GM18909 (cell line): Measurements from ENCODE around the gene ARHGEF2.
"Not testable (repeated sequence)": the region's sequence is repeated elsewhere in the genome, so short reads cannot be mapped to it uniquely, and the experiment has no call there.

Source experiments
- ATAC-seq: cut with Tn5 transposase; IDR thresholded peaks from one replicate; pipeline ENCODE4 v1.9.1; 2021; ENCODE audit warnings: mild to moderate bottlenecking; ENCODE audit not compliant: unreplicated experiment, poor library complexity

Gene ARHGEF2

GRCh38 chr1:155993595-155993994, 15.2 kb upstream of the ARHGEF2 start:
- ATAC-seq, result no peak

GRCh38 chr1:155990005-155990739, 11.8 kb upstream of the ARHGEF2 start:
- no peak for ATAC-seq

GRCh38 chr1:155989242-155990004, 11.1 kb upstream of the ARHGEF2 start:
- no peak for ATAC-seq

DNA sequence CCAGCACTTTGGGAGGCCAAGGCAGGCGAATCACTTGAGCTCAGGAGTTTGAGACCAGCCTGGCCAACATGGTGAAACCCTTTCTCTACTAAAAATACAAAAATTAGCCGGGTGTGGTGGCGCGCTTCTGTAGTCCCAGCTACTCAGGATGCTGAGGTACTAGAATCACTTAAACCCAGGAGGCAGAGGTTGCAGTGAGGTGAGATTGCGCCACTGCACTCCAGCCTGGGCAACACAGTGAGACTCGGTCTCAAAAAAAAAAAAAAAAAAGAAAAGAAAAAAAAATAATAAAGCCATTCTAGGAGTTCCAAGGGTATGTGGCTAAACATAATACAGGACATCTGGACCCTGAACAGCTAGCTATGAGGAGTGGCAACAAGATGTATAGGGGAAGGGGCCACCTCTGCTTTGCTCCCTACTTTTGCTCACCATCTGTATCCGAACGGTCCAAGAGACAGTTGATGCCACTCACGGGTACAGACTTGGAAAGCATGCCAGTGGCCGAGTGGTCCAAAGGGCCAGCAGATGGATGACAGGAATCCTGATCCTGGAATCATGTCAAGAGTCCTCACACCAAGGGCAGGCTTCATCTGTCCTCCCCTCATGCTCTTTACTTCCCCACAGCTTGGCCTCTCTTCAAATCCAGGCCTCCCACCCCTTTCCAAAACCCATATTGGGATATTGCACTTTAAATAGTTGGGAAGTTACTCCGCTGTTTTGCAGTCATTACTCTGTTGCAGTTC, 6.7 kb upstream of the ARHGEF2 start:
- not testable (repeated sequence) for ATAC-seq

DNA sequence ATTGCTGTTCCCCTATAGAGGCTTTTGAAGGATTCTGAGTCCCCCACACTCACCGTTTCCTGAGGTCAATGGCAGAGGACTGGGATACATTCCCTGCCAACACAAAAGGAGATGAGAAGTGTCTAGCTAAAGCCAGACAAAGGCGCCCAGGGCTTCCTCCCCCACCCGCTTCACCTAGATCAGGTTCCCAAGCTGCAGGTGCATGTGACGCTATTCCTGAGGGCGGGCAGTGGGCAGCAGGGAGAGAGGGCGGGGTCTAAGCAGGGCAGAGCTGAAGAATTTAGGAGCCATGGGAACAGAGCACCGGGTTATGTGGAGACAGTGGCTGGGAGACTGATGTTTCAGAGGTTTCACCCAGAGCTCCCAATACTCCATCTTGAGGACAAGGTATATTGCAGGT, 6.0 kb upstream of the ARHGEF2 start:
- ATAC-seq, result no peak

DNA sequence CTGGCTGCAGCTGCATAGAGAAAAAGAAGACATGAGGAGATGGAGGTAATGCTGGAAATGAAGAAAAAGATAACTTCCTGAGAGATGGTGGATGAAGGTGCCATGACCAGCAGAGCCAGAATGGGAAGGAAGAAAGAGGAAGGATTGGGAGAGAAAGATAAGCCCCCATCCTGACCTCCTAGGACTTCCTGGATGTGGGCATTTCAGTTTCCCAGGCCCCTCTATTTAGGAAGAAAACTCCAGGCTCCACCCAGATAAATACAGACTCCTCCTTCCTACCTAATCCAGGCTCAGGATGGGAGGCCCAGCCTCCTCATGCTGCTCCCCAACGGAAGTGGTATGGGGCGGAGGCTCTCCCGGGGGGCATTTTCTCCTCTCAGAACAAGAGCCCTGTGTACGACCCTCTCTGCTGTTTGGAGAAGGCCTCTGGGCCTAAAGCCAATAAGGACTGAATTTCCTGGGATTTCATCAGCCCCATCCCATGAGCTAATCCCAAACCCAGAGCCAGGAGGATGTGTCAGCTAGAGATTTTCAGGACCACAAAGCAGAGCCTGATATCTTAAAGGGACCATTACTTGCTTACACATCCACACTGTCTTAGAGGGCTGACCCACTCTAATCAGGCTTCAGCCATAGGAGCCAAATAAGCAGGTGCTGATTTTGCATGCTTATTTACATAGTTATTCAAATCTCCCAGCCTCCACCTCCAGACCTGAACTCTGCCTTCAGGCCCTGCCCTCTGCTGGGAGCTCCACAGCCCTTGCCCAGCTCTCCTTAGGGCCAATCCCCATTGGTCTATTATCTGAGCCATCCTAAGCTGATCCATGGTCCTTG, 5.1 kb upstream of the ARHGEF2 start:
- ATAC-seq, result peak; percentile 52

DNA sequence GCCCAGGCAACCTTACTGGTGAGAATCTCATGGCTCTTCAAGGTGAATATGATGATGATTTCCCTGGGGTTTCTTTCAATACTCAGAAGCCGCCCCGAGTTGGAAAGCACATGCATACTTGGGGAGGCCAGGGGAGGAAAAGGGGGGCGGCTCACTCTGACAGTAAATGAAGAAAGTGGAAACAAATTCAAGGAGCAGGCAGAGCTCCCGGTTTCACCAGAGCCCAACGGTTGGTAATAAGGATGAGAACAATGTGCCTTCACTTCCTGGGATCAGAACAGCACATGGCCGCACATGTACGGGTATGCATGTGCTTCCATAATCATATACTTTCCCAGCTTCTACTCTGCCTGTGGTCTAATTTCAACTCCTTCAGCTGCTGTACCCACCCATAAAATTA, 3.8 kb upstream of the ARHGEF2 start:
- ATAC-seq, result no peak

DNA sequence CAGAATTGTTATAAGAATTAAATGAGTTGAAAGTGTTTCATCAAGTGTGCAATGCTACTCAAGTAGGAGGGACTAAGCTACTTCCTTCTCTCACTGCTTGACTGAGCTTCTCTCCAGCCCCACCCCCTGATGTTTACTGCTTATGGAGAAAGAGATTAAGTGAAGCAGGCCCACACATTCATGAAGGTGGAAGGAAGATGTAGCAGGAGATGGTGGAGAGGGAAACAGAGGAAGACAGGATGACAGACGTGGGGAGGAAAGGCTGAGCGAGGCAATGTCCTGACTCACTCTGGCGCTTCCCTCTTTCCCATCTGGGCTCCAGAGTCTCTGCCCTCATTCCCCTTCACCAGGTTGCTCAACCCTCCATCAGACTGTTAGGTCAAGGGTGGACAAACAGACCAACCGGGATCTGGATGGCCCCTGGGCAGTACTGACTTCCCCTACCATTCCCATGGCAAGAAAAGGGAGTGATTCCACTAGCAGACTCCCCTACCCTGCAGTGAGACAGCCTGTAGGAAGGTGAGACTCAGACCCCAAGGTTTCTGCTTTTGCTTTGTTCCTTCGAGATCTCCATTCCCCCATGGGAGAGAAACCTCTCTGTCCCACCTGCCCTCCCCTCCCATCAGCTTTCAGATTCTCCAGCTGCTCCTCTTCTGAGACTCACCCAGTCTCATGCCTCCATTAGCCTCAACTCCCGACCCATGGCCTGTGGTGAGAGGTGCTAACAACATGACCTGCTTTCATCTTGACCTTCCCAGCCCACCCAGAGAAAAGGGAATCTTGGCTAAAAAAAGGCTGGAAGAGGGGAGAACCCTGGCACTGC, 3.1 kb upstream of the ARHGEF2 start:
- no peak for ATAC-seq

DNA sequence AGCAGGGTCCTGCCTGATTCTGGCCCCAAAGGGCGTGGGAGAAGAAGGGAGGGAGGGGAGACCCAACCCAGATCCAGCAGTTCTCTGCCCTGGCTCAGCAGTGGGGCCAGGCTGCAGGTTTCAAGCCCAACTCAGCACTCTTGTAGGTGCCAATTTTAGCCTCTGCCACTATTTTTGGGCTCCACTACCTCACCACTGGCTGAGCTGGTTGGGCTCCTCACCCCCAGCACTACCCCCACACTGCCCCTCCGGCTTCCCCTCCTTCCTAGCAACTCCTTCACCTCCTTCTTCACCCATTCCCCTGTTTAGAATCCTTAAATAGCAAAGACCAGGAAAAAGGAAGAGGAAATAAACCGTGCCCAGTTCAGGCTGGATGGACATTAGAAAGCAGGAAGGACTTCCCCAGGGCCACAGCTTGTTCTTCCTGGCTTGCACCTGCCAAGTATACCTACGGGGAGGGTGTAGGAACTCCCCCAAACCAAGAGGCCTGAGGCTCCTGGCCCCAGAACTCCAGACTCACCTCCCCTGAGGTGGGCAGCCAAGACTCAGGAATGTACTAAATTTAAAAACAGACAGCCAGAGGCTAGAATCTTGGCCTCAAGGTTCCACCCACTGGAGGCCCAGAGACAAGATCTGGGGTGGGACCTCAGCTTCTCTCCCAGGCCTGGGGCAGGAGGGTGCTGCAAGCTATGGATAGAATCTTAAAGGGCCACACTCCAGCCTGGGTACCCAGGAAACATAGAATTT, 1.4 kb upstream of the ARHGEF2 start:
- ATAC-seq, result no peak

GRCh38 chr1:155978973-155979429, 654 bp upstream of the ARHGEF2 start:
- ATAC-seq, result no peak

- ATAC-seq, result no peak
Measured at GRCh38 chr1:155977690-155978324, 540 bp downstream of the ARHGEF2 start.

DNA sequence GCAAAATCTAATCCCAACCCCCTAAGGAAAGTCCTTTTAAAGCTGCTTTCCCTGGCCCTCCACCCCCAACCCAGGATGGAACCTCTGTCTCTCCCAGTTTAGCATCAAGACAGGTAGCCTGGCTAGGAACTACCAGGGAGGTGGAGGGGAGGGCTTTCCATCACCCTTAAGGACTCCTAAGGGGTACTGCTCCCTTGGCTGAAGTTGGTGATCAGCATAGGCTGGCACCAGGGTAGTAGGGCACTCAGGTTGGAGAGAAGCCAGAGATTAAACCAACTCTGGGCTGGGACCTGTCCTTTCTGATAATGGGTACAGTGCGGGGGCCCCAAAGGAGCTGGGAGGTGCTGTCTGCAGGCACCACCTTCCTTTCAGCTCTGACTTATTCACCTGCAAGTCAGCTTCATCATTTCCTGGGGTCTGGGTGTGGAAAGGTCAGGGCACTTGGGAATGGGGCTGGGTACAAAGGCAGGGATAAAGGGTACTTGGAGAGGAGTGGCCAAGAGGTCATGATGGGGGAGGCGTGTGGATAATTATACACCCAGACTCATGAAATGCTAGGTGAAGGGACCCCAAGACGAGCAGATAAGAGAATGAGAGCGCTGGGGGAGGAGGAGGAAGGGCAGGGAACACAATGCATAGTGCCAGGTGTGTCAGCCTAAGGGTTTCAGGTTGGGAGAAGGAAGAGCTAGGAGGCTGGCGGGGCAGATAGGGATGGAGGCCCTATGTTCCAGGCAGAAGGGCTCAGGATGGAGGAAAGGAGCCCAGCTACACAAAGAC, 1.2 kb downstream of the ARHGEF2 start:
- ATAC-seq, result no peak

GRCh38 chr1:155976062-155976912, 2.1 kb downstream of the ARHGEF2 start:
- no peak for ATAC-seq

GRCh38 chr1:155975375-155976061, 2.8 kb downstream of the ARHGEF2 start:
- ATAC-seq, result no peak

DNA sequence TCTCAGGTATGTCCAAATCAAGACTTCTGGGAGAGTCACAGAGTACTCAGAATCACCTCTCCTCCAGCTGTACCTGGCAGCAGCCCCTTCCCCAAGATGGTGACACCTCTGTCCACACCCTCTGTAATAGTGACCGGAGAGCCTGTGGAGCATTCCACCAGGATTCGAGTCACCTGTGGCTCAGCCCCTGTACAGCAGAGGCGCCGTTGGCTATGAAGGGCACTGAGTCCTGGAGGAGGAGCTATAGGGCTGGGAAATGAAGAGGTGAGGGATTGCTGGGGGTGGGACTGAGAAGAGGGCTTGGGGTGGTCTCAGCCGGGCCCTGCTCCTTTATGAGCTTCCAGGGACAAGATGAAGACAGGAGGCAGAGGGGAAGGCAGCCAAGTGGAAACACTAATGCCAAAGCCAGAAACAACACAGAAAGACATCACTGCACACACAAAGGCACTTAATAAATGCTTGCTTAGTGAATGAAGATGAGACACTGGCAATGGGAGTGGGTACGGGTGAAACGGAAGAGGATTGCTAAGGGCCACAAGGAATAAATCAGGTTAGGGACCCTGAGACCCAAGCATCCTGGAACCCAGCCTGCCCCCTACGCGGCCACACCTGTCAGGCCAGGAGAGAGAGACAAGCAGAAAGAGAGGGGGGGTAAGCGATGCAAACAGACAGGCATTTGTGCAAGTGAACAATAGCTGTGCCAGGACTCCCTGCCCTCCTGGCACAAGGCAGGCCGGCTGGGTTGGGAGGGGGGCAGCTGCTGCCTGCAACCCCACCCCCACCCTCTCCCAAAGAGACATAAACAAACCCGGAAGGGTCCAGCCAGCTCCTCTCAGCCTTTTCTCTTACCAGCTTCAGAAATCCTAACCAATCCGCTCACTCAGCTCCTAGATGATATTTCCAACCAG, 3.9 kb downstream of the ARHGEF2 start:
- no peak for ATAC-seq
